NCI-H1436 treated with DMSO at 0.1 percent for 48 hours (cell line): ENCODE results near the gene ZBTB9.
"Not testable (repeated sequence)": the region's sequence is repeated elsewhere in the genome, so short reads cannot be mapped to it uniquely, and the experiment has no call there.

Experiments used
- DNase-seq: peaks from one replicate; lab custom pipeline; 2025; lab: John Stamatoyannopoulos, UW

The ZBTB9 gene

DNA sequence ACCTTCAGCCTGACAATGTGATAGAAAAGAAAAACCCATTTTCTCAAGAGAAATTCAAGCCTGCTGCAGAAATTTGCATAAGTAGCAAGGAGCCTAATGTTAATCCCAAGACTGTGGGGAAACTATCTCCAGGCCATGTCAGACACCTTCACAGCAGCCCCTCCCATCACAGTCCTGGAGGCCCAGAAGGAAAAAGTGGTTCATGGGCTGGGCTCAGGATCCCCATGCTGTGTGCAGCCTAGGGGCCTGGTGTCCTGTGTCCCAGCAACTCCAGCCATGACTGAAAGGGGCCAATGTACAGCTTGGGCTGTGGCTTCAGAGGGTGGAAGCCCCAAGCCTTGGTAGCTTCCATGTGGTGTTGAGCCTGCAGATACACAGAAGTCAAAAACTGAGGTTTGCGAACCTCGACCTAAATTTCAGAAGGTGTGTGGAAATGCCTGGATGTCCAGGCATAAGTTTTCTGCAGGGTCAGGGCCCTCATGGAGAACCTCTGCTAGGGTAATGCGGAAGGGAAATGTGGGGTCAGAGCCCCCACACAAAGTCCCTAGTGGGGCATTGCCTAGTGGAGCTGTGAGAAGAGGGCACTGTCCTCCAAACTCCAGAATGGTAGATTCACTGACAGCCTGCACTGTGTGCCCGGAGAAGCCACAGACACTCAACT is 11.8 kb downstream of the ZBTB9 start:
- no peak for DNase-seq

DNA sequence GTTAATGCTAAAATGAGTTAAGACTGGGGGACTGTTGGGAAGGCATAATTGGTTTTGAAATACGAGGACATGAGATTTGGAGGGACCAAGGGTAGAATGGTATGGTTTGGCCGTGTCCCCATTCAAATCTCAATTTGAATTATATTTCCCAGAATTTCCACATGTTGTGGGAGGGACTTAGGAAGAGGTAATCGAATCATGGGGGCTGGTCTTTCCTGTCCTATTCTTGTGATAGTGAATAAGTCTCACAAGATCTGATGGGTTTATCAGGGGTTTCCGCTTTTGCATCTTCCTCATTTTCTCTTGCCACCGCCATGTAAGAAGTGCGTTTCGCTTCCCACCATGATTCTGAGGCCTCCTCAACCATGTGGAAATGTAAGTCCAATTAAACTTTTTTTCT is 12.7 kb downstream of the ZBTB9 start:
- DNase-seq: no peak

DNA sequence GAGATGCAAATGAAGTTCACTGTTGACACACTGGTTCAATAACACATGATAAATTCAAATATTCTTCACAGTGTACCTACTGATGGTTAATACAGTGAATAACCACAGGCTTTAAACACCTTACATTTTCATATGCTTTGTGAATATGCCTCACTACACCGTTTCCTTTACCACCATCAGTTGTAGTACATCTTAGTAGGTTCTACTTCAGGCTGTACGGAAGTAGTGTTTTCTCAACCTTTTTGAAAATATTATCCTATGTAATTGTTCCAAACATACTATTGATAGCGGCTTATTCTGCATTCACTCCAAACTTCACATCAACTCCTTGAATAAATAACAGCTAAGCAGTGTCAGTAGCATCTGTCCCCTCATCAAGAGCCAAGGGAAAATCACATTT is 15.3 kb downstream of the ZBTB9 start:
- DNase-seq: no peak

DNA sequence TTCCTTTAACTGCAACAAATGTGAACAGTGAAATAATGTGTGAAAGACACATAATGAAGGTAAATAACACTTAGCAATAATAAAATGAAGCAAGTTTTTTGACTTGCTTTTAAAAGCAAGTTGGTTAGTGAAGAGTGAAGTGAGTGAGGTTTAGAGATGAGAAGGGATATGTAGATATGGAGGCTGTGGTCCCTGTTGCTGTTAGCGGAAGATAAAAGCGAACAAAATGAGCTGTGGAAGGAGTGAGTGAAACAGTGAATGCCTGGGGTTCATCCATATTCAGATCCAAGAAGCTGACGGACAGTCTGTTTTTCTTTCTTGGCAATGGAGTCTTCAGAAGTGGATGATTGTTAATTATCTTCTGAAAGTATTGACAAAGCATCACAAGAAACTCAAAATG is 23.5 kb downstream of the ZBTB9 start:
- no peak for DNase-seq

DNA sequence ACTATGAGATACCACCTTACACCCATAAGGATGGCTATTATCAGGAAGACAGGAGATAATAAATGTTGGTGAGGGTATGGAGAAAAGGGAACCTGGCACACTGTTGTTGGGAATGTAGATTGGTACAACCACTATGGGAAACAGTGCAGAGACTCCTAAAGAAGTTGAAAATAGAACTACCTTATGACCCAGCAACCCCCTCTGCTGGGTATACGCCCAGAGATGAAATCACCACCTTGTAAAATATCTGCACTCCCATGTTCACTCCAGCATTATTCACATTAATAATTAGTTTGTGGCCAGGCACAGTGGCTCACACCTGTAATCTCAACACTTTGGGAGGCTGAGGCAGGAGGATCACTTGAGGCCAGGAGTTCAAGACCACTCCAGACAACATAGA is 26.8 kb downstream of the ZBTB9 start:
- no peak for DNase-seq

DNA sequence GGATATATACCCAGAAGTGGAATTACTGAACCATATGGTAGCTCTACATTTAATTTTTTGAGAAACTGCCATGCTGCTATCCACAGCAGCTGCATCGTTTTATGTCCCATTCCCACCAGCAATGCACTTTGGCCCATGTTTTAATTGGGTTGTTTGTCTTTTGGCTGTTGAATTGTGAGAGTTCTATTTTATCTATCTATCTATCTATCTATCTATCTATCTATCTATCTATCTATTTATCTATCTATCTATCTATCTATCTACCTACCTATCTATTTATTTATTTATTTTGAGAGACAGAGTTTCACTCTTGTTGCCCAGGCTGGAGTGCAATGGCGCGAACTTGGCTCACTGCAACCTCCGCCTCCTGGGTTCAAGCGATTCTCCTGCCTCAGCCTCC is 28.2 kb downstream of the ZBTB9 start:
- not testable (repeated sequence) for DNase-seq

DNA sequence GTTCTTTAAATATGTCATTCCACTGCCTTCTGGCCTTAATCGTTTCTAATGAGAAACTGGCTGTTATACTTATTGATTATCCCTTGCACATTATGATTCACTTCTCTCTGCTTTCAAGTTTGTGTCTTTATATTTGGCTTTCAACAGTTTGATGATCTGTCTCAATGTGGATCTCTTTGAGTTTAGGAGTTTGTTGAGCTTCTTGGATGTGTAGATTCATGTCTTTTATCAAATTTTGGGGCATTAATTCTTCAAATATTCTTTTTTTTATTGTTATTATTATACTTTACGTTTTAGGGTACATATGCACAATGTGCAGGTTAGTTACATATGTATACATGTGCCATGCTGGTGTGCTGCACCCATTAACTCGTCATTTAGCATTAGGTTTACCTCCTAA is 29.3 kb downstream of the ZBTB9 start:
- no peak for DNase-seq

DNA sequence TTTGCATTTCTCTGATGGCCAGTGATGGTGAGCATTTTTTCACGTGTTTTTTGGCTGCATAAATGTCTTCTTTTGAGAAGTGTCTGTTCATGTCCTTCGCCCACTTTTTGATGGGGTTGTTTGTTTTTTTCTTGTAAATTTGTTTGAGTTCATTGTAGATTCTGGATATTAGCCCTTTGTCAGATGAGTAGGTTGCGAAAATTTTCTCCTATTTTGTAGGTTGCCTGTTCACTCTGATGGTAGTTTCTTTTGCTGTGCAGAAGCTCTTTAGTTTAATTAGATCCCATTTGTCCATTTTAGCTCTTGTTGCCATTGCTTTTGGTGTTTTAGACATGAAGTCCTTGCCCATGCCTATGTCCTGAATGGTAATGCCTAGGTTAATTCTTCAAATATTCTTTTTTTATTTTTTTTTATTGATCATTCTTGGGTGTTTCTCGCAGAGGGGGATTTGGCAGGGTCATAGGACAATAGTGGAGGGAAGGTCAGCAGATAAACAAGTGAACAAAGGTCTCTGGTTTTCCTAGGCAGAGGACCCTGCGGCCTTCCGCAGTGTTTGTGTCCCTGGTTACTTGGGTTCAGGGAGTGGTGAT is 30.4 kb downstream of the ZBTB9 start:
- DNase-seq: not testable (repeated sequence)

DNA sequence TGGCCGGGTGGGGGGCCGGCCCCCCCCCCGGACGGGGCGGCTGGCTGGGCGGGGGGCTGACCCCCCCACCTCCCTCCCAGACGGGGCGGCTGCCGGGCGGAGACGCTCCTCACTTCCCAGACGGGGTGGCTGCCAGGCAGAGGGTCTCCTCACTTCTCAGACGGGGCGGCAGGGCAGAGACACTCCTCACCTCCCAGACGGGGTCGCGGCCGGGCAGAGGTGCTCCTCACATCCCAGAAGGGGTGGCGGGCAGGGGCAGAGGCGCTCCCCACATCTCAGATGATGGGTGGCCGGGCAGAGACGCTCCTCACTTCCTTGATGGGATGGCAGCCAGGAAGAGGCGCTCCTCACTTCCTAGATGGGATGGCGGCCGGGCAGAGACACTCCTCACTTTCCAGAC is 31.3 kb downstream of the ZBTB9 start:
- not testable (repeated sequence) for DNase-seq

DNA sequence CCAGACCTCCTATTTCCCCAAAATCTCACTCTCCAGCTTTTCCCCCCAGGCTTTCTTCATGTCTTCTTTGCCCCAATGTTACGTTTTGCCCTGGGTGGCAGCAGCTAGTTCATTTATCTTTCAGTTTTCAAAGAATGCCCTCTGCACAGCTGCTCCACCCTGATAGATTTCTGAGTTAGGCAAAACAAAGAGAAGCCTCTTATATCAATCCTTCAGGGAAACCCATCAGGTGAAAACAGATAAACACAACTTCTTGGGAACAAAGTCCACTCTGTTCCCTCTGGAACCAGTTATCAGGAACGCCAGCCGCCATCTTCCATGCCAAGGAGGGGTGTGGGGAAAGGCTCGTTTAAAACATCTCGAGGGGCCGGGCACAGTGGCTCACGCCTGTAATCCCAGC is 34.0 kb downstream of the ZBTB9 start:
- no peak for DNase-seq

DNA sequence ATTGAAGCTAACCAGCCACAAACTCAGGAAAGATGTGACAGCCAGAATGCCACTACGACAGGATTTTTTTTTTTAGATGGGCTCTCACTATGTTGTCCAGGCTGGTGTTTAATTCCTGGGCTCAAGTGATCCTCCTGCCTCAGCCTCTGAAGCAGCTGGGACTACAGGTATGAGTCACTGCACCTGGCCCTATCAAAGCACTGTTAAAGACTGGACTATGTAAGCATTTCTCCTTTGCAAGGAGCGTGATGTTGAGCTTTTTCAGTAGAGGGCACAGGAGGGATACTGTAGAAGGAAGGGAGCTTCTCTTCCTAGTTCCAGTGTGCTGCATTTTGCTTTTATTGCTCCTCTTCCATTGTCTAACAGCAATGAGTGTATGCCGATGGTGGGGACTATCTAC is 35.8 kb downstream of the ZBTB9 start:
- no peak for DNase-seq

DNA sequence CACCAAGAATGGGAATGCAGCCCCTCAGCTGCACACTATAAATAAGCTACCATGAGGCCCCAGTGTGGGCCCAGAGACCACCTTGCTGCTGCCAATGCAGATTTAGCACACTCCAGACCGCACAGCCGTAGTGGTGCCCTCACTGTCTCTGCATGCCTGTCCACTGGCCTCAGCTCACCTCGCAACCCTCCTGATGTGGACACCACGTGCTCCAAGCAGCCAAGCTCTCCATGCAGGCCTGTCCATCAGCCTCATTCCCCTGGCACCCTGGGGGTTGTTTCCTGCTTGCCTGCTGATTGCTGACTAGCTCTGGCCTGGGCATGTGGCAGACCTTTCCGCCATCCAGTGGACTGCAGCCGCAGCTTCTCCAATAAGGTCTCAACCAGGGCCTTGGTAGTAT is 36.2 kb downstream of the ZBTB9 start:
- no peak for DNase-seq

DNA sequence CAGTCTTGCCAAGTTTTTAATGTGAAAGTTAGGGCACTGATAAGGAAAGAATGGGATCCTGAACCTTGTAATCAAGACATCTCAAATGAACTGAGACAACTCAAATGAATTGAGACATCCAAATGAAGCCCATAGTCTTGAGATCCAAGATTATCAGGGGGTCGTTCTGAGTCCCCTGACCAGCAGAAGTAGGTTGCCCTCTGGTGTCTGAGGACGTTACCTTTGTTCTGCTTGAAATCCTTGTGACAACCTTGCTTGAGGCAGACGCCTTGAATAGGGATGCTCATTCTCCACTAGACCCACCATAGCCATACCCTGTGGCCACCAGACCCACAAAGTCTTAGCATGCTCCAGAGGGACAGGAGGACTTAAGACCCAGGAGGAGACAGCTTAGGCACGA is 37.7 kb downstream of the ZBTB9 start:
- DNase-seq: no peak

DNA sequence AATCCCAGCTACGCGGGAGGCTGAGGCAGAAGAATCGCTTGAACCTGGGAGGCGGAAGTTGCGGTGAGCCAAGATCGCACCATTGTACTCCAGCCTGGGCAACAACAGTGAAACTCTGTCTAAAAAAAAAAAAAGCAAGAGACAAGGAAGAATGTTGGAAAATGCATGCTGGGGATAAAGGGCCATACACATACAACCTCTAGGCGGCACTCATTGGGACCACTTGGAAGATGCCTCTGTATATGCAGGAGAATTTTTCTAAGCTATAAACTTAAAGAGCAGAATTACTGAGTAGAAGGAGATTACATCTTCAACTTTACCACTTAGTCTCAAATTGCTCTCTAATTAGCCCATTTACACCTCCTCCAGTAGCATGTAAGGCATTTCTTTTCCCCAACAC is 42.8 kb downstream of the ZBTB9 start:
- no peak for DNase-seq

DNA sequence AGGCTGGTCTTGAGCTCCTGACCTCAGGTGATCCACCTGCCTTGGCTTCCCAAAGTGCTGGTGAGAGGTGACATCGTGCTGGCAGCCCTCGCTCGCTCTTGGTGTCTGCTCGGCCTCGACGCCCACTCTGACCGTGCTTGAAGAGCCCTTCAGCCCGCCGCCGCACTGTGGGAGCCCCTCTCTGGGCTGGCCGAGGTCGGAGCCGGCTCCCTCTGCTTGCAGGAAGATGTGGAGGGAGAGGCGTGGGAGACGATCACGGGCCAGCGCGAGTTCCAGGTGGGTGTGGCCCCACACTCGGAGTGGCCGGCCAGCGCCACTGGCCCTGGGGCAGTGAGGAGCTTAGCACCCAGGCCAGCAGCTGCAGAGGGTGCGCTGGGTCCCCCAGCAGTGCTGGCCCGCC is 48.1 kb downstream of the ZBTB9 start:
- DNase-seq: no peak

DNA sequence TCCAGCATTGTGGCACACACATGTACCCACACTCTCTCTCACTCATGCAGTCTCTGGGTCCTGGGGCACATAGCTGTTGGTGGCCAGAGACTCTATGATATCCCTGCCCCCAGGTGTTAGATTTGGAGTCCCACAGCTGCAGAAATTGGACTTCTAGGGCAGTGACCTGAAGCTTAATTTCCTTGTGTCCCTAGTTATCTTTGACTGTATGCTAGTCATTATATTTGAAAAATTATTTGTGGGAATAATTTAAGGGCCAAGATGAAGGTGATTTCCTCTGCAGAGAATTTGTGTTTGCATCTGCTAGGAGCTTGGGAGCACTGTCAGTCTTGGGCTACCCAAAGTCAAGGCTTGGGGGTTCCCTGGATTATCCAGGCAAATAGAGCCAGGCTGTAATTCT is 50.1 kb downstream of the ZBTB9 start:
- DNase-seq: no peak

DNA sequence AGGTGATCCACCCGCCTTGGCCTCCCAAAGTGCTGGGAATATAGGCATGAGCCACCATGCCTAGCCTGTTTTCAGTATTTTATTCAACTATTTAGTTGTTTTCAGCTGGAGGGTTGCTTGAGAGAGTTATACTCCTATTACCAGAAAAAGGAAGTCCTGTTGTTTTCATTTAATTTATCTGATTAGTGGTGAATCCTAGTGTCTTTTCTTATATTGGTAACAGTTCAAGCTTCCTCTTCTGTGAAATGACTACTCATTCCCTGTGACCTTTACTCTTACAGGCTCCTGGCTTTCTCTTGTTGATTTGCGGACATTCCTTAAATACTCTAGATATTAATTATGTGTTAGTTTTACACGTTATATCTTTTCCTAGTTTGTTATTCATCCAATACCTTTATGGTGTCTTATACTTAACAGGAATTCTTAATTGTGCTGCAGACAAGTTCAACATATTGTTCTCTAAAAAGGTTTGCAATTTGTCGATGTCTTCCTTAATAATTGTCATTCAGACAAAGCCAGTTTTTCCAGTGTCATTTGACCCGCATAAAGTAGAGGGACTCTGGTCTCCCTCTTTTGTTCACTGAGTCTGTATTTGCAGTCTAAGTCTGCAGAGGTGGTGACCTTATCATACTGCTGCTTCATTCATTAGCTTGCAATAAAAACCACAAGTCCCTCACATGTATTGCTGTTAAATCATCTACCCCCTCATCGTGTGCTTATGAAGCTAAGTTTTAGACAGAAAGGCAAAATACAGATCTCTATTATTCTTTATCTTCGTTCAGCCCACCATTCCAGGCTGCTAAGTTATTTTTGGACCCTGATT is 51.4 kb downstream of the ZBTB9 start:
- no peak for DNase-seq
